Mammary epithelial cell (primary cell): ENCODE measurements around the gene P2RX2.

Experiments used
- EZH2 ChIP-seq: IDR thresholded peaks from 2 replicates; pipeline ENCODE4 v1.6.1; 2012; ENCODE audit warnings: low read length, inconsistent platforms, borderline replicate concordance
- TF ChIP-seq, protein P1 (sequence below), 2 donors: IDR thresholded peaks in 1 of 2; conservative IDR thresholded peaks in 1 of 2; 2 replicates each; pipeline ENCODE4 v1.5.1; 2011 to 2012; ENCODE audit warnings: inconsistent platforms in 2 of 2, low read length in 2 of 2, mild to moderate bottlenecking in 2 of 2, control low read depth in 1 of 2, low read depth in 1 of 2; ENCODE audit not compliant: insufficient read depth in 1 of 2; ENCODE audit errors: extremely low read depth in 1 of 2

DNA sequence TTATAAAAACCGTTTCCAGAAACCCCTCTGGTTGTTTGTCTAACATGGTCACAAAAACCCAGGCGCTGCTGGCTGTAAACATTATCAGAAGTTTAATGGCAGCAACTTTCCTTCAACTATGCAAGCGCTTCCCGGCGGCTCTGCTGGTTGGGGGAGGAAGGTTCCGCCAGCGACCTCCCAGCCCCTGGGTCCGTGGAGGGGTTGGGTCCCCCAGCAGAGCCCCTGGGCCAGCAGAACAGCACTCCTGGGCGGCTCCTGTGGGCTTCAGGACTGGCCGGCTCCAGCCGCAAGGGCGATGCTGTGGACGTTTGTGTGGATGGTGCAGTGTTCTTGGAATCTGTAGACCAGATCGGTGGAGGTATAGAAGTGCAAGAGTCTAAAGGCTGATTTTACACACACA is 34.1 kb upstream of the P2RX2 start:
- TF ChIP-seq, protein P1, sequence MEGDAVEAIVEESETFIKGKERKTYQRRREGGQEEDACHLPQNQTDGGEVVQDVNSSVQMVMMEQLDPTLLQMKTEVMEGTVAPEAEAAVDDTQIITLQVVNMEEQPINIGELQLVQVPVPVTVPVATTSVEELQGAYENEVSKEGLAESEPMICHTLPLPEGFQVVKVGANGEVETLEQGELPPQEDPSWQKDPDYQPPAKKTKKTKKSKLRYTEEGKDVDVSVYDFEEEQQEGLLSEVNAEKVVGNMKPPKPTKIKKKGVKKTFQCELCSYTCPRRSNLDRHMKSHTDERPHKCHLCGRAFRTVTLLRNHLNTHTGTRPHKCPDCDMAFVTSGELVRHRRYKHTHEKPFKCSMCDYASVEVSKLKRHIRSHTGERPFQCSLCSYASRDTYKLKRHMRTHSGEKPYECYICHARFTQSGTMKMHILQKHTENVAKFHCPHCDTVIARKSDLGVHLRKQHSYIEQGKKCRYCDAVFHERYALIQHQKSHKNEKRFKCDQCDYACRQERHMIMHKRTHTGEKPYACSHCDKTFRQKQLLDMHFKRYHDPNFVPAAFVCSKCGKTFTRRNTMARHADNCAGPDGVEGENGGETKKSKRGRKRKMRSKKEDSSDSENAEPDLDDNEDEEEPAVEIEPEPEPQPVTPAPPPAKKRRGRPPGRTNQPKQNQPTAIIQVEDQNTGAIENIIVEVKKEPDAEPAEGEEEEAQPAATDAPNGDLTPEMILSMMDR (conservative IDR thresholded peaks at IDR 0.05 in 1 of 2, IDR thresholded peaks at IDR 0.05 in 1 of 2; ENCODE audit: extremely low read depth in 1 of 2, insufficient read depth in 1 of 2, low read depth in 1 of 2, low read length in 2 of 2): no peak
- no peak for TF ChIP-seq EZH2
